ENCODE results near the gene FAM83C. TPM values are rescaled to one million over a fixed set of nuclear protein-coding genes. Genes with fewer than 3 reads are reported as not detected.
A peak's percentile ranks its signal among the peaks of the same experiment; 100 is the strongest.

Gene FAM83C
- total RNA-seq, 2 experiments from 2014 or later: not detected

- ChIA-PET POLR2A (no interaction called here), CTCF (ENCODE audit: unreplicated experiment) (interaction anchor here (0.5 to 1.7 kb wide), 5 partner anchors 7 to 313 kb away, joined by 3 to 5 read pairs (median 4); partner anchors contain the start of gene EIF6)
- no peaks in the 10 kb centered on the region for H3K9me2 ChIP-seq (ENCODE audit: insufficient read depth, low read length)
- TF ChIP-seq EZH2phosphoT487 (IDR thresholded peaks at IDR 0.05; ENCODE audit: borderline replicate concordance, low read depth, low read length): no peak
- TF ChIP-seq, protein P1, sequence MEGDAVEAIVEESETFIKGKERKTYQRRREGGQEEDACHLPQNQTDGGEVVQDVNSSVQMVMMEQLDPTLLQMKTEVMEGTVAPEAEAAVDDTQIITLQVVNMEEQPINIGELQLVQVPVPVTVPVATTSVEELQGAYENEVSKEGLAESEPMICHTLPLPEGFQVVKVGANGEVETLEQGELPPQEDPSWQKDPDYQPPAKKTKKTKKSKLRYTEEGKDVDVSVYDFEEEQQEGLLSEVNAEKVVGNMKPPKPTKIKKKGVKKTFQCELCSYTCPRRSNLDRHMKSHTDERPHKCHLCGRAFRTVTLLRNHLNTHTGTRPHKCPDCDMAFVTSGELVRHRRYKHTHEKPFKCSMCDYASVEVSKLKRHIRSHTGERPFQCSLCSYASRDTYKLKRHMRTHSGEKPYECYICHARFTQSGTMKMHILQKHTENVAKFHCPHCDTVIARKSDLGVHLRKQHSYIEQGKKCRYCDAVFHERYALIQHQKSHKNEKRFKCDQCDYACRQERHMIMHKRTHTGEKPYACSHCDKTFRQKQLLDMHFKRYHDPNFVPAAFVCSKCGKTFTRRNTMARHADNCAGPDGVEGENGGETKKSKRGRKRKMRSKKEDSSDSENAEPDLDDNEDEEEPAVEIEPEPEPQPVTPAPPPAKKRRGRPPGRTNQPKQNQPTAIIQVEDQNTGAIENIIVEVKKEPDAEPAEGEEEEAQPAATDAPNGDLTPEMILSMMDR (conservative IDR thresholded peaks at IDR 0.05; ENCODE audit: low read length): peak; percentile 87
- H3K27ac ChIP-seq (ENCODE audit: low read depth, low read length, poor library complexity, severe bottlenecking): no peak overlapping the region
- H3K36me3 ChIP-seq (ENCODE audit: insufficient read depth, low read length): no peaks in the 10 kb centered on the region
- no peaks in the 10 kb centered on the region for H3K4me1 ChIP-seq (ENCODE audit: insufficient read depth, low read length, poor library complexity, severe bottlenecking)
- peak; percentile 57 for DNase-seq (ENCODE audit: low spot score)
- H2AFZ ChIP-seq (ENCODE audit: low read length): no peak overlapping the region
- BruUV-seq (replicated peaks): no TSS peak
- H3K4me2 ChIP-seq (ENCODE audit: low read length): no peak overlapping the region
- no peaks in the 10 kb centered on the region for H3K79me2 ChIP-seq (ENCODE audit: insufficient read depth, low read depth, low read length)
- H3K4me3 ChIP-seq (ENCODE audit: low read depth, low read length, poor library complexity, severe bottlenecking): no peak overlapping the region
- intact Hi-C loops (cut with micrococcal nuclease; ENCODE audit: unreplicated experiment): loop anchor here (2.0 to 5.0 kb wide), 2 partner anchors 124 to 172 kb away; no protein-coding TSS in a partner anchor
- H3K9me3 ChIP-seq (ENCODE audit: low read length): no peaks in the 10 kb centered on the region
- no peaks in the 10 kb centered on the region for H4K20me1 ChIP-seq (ENCODE audit: insufficient read depth, low read length)
These were observed 23.0 kb downstream of the FAM83C start for GRCh38 chr20:35269055-35269781.

- Histone ChIP-seq H3K4me1 (ENCODE audit: insufficient read depth, low read length, poor library complexity, severe bottlenecking) (no peaks in the 10 kb centered on the region), H3K9me2 (ENCODE audit: insufficient read depth, low read length) (no peaks in the 10 kb centered on the region), H4K20me1 (ENCODE audit: insufficient read depth, low read length) (no peaks in the 10 kb centered on the region), H3K4me3 (ENCODE audit: low read depth, low read length, poor library complexity, severe bottlenecking) (no peak overlapping the region), H3K9me3 (ENCODE audit: low read length) (no peaks in the 10 kb centered on the region), H3K36me3 (ENCODE audit: insufficient read depth, low read length) (no peaks in the 10 kb centered on the region), H2AFZ (ENCODE audit: low read length) (no peak overlapping the region), H3K79me2 (ENCODE audit: insufficient read depth, low read depth, low read length) (no peaks in the 10 kb centered on the region), H3K4me2 (ENCODE audit: low read length) (no peak overlapping the region), H3K27ac (ENCODE audit: low read depth, low read length, poor library complexity, severe bottlenecking) (no peak overlapping the region)
- no TSS peak for BruUV-seq (replicated peaks)
- CTCF ChIA-PET (ENCODE audit: unreplicated experiment): no interaction called here
- TF ChIP-seq, protein P1 (conservative IDR thresholded peaks at IDR 0.05; ENCODE audit: low read length): no peak
- POLR2A ChIA-PET: no interaction called here
- DNase-seq (ENCODE audit: low spot score): no peak
- intact Hi-C loops (cut with micrococcal nuclease; ENCODE audit: unreplicated experiment): loop anchor here (5.0 kb wide), 1 partner anchor 170 kb away; no protein-coding TSS in a partner anchor
These were observed 25.1 kb downstream of the FAM83C start for GRCh38 chr20:35267092-35267491.

DNA sequence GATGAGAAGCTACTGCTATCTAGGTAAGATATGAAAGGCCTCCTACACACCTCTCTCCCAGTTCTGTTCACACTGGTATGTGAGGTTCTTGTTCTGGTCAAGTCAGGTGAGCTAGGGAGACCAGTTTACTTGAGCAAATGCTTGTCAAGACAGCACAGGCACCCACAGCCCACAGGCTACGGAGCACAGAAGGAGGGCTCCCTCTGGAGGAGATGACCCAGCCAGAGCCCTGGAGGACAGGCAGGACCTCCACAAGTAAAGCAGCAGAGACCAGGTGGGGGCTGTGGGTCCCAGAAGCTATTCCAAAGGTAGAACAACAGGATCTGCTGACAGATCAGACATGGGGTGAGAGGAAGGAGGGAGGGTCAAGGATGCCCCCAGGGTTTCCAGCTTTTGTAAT, 27.5 kb downstream of the FAM83C start:
- TF ChIP-seq, protein P1 (conservative IDR thresholded peaks at IDR 0.05; ENCODE audit: low read length): peak; percentile 27; the same call in 1 of the 2 replicates
- no peak for TF ChIP-seq EZH2phosphoT487 (IDR thresholded peaks at IDR 0.05; ENCODE audit: borderline replicate concordance, low read depth, low read length)
- no peaks in the 10 kb centered on the region for H3K36me3 ChIP-seq (ENCODE audit: insufficient read depth, low read length)
- no peaks in the 10 kb centered on the region for H3K79me2 ChIP-seq (ENCODE audit: insufficient read depth, low read depth, low read length)
- H3K9me3 ChIP-seq (ENCODE audit: low read length): no peaks in the 10 kb centered on the region
- H3K27ac ChIP-seq (ENCODE audit: low read depth, low read length, poor library complexity, severe bottlenecking): no peak overlapping the region
- no peak overlapping the region for H3K4me2 ChIP-seq (ENCODE audit: low read length)
- no peak for DNase-seq (ENCODE audit: low spot score)
- ChIA-PET CTCF (ENCODE audit: unreplicated experiment) (no interaction called here), POLR2A (interaction anchor here (0.7 kb wide), 1 partner anchor 80 kb away, joined by 3 read pairs; no protein-coding TSS in a partner anchor)
- no peaks in the 10 kb centered on the region for H3K4me1 ChIP-seq (ENCODE audit: insufficient read depth, low read length, poor library complexity, severe bottlenecking)
- H3K4me3 ChIP-seq (ENCODE audit: low read depth, low read length, poor library complexity, severe bottlenecking): no peak overlapping the region
- BruUV-seq (replicated peaks): no TSS peak
- intact Hi-C loops (cut with micrococcal nuclease; ENCODE audit: unreplicated experiment): loop anchor here (5.0 kb wide), 1 partner anchor 167 kb away; no protein-coding TSS in a partner anchor
- H2AFZ ChIP-seq (ENCODE audit: low read length): no peak overlapping the region
- H3K9me2 ChIP-seq (ENCODE audit: insufficient read depth, low read length): no peaks in the 10 kb centered on the region
- H4K20me1 ChIP-seq (ENCODE audit: insufficient read depth, low read length): no peaks in the 10 kb centered on the region

All from OCI-LY7 (cell line).